H1 (cell line): Measurements from ENCODE around the gene FBXL5. TPM values are rescaled to one million over a fixed set of nuclear protein-coding genes. Genes with fewer than 3 reads are reported as not detected.
A peak's percentile ranks its signal among the peaks of the same experiment; 100 is the strongest.

Source experiments
- ASH2L ChIP-seq: fragments of 200-600, 300-600 bp; sonication (generic); IDR thresholded peaks from one replicate; pipeline ENCODE4 v1.7.1; 2017; ENCODE audit warnings: low read length
- BACH1 ChIP-seq: IDR thresholded peaks from 2 replicates; pipeline ENCODE4 v1.6.1; 2012; ENCODE audit warnings: low read length, improper control_type of control experiment
- BCL11A ChIP-seq, 2 experiments: IDR thresholded peaks; one replicate each; pipeline ENCODE4 v1.6.1; 2011; ENCODE audit warnings: low read depth in 2 of 2, low read length in 2 of 2, mild to moderate bottlenecking in 2 of 2
- CBX5 ChIP-seq: fragments of 300-800, 300-1000 bp; sonication (generic); IDR thresholded peaks from 2 replicates; pipeline ENCODE4 v1.7.1; 2016; ENCODE audit warnings: antibody characterized with exemption, low read length, low read depth
- CBX8 ChIP-seq: fragments of 300-800, 300-1000 bp; sonication (generic); IDR thresholded peaks from 2 replicates; pipeline ENCODE4 v1.7.1; 2016; ENCODE audit warnings: low read depth, low read length, borderline replicate concordance
- CREB1 ChIP-seq: IDR thresholded peaks from 2 replicates; pipeline ENCODE4 v1.6.1; 2012; ENCODE audit warnings: inconsistent platforms
- E2F6 ChIP-seq: IDR thresholded peaks from 2 replicates; pipeline ENCODE4 v1.6.1; 2012; ENCODE audit warnings: inconsistent platforms
- EGR1 ChIP-seq: IDR thresholded peaks from 2 replicates; pipeline ENCODE4 v1.6.1; 2011; ENCODE audit warnings: low read depth, low read length, borderline replicate concordance
- EP300 ChIP-seq, 2 experiments: IDR thresholded peaks; 1 replicate in 1 of 2; 2 replicates in 1 of 2; pipeline ENCODE4 v1.6.1; 2011 to 2012; ENCODE audit warnings: low read depth in 2 of 2, low read length in 2 of 2, mild to moderate bottlenecking in 2 of 2, borderline replicate concordance in 1 of 2, inconsistent platforms in 1 of 2, moderate library complexity in 1 of 2
- GABPA ChIP-seq: IDR thresholded peaks from 2 replicates; pipeline ENCODE4 v1.6.1; 2011; ENCODE audit warnings: mild to moderate bottlenecking, low read length, moderate library complexity, borderline replicate concordance; ENCODE audit not compliant: insufficient read depth
- KDM4A ChIP-seq: IDR thresholded peaks from one replicate; pipeline ENCODE4 v1.7.1; 2012; ENCODE audit warnings: low read depth, mild to moderate bottlenecking, moderate library complexity, low read length, inconsistent platforms; ENCODE audit not compliant: severe bottlenecking
- KDM5A ChIP-seq: fragments of 200-600 bp; IDR thresholded peaks from 2 replicates; pipeline ENCODE4 v1.7.1; 2012; ENCODE audit warnings: mild to moderate bottlenecking, low read length, inconsistent platforms, mixed read lengths
- POLR2AphosphoS5 ChIP-seq: IDR thresholded peaks from 2 replicates; pipeline ENCODE4 v1.6.1; 2011; ENCODE audit warnings: low read depth, low read length
- POU5F1 ChIP-seq: IDR thresholded peaks from 2 replicates; pipeline ENCODE4 v1.6.1; 2011; ENCODE audit warnings: low read depth, mild to moderate bottlenecking, low read length, moderate library complexity
- RAD21 ChIP-seq, 2 experiments: IDR thresholded peaks in 1 of 2; conservative IDR thresholded peaks in 1 of 2; 2 replicates each; pipeline ENCODE4 v1.6.1; 2011; ENCODE audit warnings: low read depth in 2 of 2, low read length in 2 of 2, improper control_type of control experiment in 1 of 2, inconsistent platforms in 1 of 2, mild to moderate bottlenecking in 1 of 2, moderate library complexity in 1 of 2
- RFX5 ChIP-seq: IDR thresholded peaks from 2 replicates; pipeline ENCODE4 v1.6.1; 2011; ENCODE audit warnings: low read depth, low read length, improper control_type of control experiment, borderline replicate concordance
- SIX5 ChIP-seq: IDR thresholded peaks from 2 replicates; pipeline ENCODE4 v1.6.1; 2011; ENCODE audit warnings: mild to moderate bottlenecking, low read depth, low read length
- SP2 ChIP-seq: IDR thresholded peaks from 2 replicates; pipeline ENCODE4 v1.6.1; 2012; ENCODE audit warnings: mild to moderate bottlenecking, low read length, inconsistent platforms
- SRF ChIP-seq: IDR thresholded peaks from 2 replicates; pipeline ENCODE4 v1.6.1; 2011; ENCODE audit warnings: mild to moderate bottlenecking, low read depth, low read length, moderate library complexity
- TCF12 ChIP-seq: IDR thresholded peaks from 2 replicates; pipeline ENCODE4 v1.6.1; 2011; ENCODE audit warnings: low read depth, mild to moderate bottlenecking, low read length
- TEAD4 ChIP-seq: IDR thresholded peaks from 2 replicates; pipeline ENCODE4 v1.6.1; 2012; ENCODE audit warnings: low read depth, low read length, inconsistent platforms, mixed read lengths
- USF2 ChIP-seq: IDR thresholded peaks from 2 replicates; pipeline ENCODE4 v1.6.1; 2011; ENCODE audit warnings: low read length, improper control_type of control experiment
- polyA plus RNA-seq, 7 experiments: library from polyadenylated mRNA; depleted of rRNA in 3 of 7; stranded (reverse) in 5 of 7; unstranded in 2 of 7; fragments of >200 nt in 5 of 7; fragments of 200-250 nt in 2 of 7; gene quantifications; 1 replicate in 5 of 7; 2 replicates in 1 of 7; 4 replicates in 1 of 7; pipeline versions ENCODE4 v1.2.1 to v1.2.3, GENCODE V29; 2011 to 2013; ENCODE audit warnings: missing spikeins in 2 of 7, mixed read lengths in 2 of 7
- total RNA-seq: library from RNA; stranded (reverse); fragmentation: NEBNext Ultra II Directional; extraction: Animal tissue kit (Norgen Biotek cat#: 25700); gene quantifications from 2 replicates; pipeline ENCODE4 v1.2.1, GENCODE V29; 2021

Gene FBXL5
- total and polyA plus RNA-seq, 2 of the 8 experiments (the other 6 are each of a cell fraction or from before 2014, with no cell fraction given) = 34.6 to 62.7 TPM

- TF ChIP-seq EP300 (IDR thresholded peaks at IDR 0.05; ENCODE audit: borderline replicate concordance in 1 of 2, low read depth in 2 of 2, low read length in 2 of 2) (no peak), CBX5 (no peak), KDM5A (no peak), EGR1 (peak; percentile 16; the same call in 1 of the 2 replicates), RAD21 (IDR thresholded peaks at IDR 0.05 in 1 of 2, conservative IDR thresholded peaks at IDR 0.05 in 1 of 2; ENCODE audit: low read depth in 2 of 2, low read length in 2 of 2) (peak in 1 of 2 experiments; percentile 22; a peak in 2 of 4 replicates), POLR2AphosphoS5 (peak; percentile 88), BCL11A (IDR thresholded peaks at IDR 0.05; ENCODE audit: low read depth in 2 of 2, low read length in 2 of 2) (no peak), TCF12 (0 out of 2 replicates have a peak, but pooled peaks have one; percentile 12), POU5F1 (no peak), ASH2L (peak; percentile 93), USF2 (no peak), GABPA (peak; percentile 82; the same call in 1 of the 2 replicates), SRF (0 out of 2 replicates have a peak, but pooled peaks have one; percentile 3), SIX5 (no peak), TEAD4 (peak; percentile 80), E2F6 (no peak; the same call in 1 of the 2 replicates), RFX5 (no peak), CBX8 (no peak), SP2 (no peak), CREB1 (peak; percentile 49; the same call in 1 of the 2 replicates), BACH1 (no peak; the same call in 1 of the 2 replicates), KDM4A (peak; percentile 98)
Observed at GRCh38 chr4:15681372-15682241, 26.4 kb upstream of the FBXL5 start, which contains the start of gene FAM200B (continued).
